Activated CD8-positive, alpha-beta T cell treated with anti-CD3 and anti-CD28 coated beads for 36 hours (primary cell): ENCODE data around the gene ACAA2. TPM values are rescaled to one million over a fixed set of nuclear protein-coding genes. Genes with fewer than 3 reads are reported as not detected.

Experiments
- ATAC-seq: fragments of 200-7000 bp; cut with Tn5 transposase; one replicate; pipeline ENCODE4 v1.10.0; 2021; ENCODE audit warnings: mild to moderate bottlenecking, moderate library complexity
- CTCF ChIA-PET: fragments of 350-600 bp; sonication (Branson Sonifier 250); formaldehyde crosslinking; loops from one replicate; lab custom pipeline; 2021; ENCODE audit warnings: antibody characterized with exemption; lab: Charles Lee
- POLR2A ChIA-PET: fragments of 350-600 bp; sonication (Branson Sonifier 250); formaldehyde crosslinking; loops from one replicate; lab custom pipeline; 2021; ENCODE audit warnings: antibody characterized with exemption; lab: Charles Lee
- DNase-seq: peaks from one replicate; pipeline ENCODE4 v3.0.0-alpha.2; 2020
- H3K27ac Mint-ChIP-seq: one replicate; pipeline ENCODE4 v1.8.0; 2021; ENCODE audit warnings: mild to moderate bottlenecking, mixed read lengths
- H3K27me3 Mint-ChIP-seq: one replicate; pipeline ENCODE4 v1.8.0; 2021; ENCODE audit warnings: mixed read lengths
- H3K36me3 Mint-ChIP-seq: one replicate; pipeline ENCODE4 v1.8.0; 2021; ENCODE audit warnings: low read depth, mixed read lengths
- H3K4me1 Mint-ChIP-seq: one replicate; pipeline ENCODE4 v1.8.0; 2021; ENCODE audit warnings: low read depth, mixed read lengths
- H3K4me3 Mint-ChIP-seq: one replicate; pipeline ENCODE4 v1.8.0; 2021; ENCODE audit warnings: mild to moderate bottlenecking, moderate library complexity, mixed read lengths
- H3K9me3 Mint-ChIP-seq: one replicate; pipeline ENCODE4 v1.8.0; 2021; ENCODE audit warnings: mixed read lengths
- intact Hi-C: fragments of 100-400 bp; cut with micrococcal nuclease; formaldehyde crosslinking; loops from one replicate; pipeline ENCODE4 v1.10.0; 2022
- total RNA-seq, 2 experiments: library from RNA; stranded (reverse); gene quantifications; one replicate each; pipeline ENCODE4 v1.2.3, GENCODE V29; 2021
- TF ChIP-seq, protein P1 (sequence below): fragments of 200-600 bp; IDR thresholded peaks from one replicate; pipeline ENCODE4 v1.8.0; 2022; ENCODE audit warnings: antibody characterized with exemption, mild to moderate bottlenecking

ACAA2 gene
- total RNA-seq, 2 experiments from 2014 or later = 83.3 to 84.6 TPM

DNA sequence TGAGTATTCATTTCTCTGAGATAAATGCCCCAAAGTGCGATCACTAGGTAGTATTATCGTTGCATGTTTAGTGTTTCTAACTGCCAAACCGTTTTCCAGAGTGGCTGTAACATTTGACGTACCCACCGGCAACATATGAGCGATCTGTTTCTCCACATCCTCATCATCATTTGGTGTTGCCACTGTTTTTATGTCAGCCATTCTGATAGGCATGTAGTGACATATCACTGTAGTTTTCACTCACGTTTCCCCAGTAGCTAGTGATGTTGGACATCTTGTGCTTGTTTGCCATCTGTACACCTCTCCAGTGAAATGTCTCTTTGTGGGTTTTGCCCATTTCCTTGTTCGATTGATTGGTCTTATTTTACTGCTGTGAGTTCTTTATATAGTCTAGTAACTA is 63.8 kb downstream of the ACAA2 start:
- DNase-seq (no peak), ATAC-seq (no peak)
- Mint-ChIP-seq H3K27me3 (peaks cover 2% of the 10 kb centered on the region), H3K4me1 (peaks cover 17% of the 10 kb centered on the region), H3K36me3 (no peaks in the 10 kb centered on the region), H3K4me3 (no peak overlapping the region), H3K9me3 (no peaks in the 10 kb centered on the region), H3K27ac (no peak overlapping the region)
- ChIA-PET CTCF (interaction anchor here (0.7 kb wide), 1 partner anchor 466 kb away, joined by 3 read pairs; no protein-coding TSS in a partner anchor), POLR2A (no interaction called here)
- intact Hi-C loops = no loop called here
- TF ChIP-seq, protein P1, sequence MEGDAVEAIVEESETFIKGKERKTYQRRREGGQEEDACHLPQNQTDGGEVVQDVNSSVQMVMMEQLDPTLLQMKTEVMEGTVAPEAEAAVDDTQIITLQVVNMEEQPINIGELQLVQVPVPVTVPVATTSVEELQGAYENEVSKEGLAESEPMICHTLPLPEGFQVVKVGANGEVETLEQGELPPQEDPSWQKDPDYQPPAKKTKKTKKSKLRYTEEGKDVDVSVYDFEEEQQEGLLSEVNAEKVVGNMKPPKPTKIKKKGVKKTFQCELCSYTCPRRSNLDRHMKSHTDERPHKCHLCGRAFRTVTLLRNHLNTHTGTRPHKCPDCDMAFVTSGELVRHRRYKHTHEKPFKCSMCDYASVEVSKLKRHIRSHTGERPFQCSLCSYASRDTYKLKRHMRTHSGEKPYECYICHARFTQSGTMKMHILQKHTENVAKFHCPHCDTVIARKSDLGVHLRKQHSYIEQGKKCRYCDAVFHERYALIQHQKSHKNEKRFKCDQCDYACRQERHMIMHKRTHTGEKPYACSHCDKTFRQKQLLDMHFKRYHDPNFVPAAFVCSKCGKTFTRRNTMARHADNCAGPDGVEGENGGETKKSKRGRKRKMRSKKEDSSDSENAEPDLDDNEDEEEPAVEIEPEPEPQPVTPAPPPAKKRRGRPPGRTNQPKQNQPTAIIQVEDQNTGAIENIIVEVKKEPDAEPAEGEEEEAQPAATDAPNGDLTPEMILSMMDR = no peak

DNA sequence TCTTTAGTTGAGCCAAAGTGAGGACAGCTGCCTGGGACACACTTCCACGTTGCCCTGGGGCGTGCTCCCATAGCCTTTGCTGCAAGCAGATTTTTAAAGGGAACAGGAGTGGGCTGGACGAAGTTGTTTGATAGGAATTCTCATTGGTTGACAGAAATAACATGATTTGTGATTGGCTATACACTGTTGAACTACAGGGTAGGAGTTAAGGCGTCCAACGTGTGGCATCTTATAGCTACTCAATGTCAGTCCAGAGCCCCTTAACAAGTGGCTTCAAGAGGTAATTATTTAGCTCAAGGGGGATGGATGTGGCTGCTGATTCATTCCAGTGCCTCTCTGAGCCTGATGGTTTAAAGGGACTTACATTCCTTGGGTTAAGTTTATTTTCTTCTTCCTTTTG is 65.5 kb downstream of the ACAA2 start:
- POLR2A ChIA-PET = no interaction called here
- no peak for ATAC-seq
- H3K4me3 Mint-ChIP-seq = no peak overlapping the region
- no peak overlapping the region for H3K27ac Mint-ChIP-seq
- DNase-seq = no peak
- TF ChIP-seq, protein P1 = no peak
- no peaks in the 10 kb centered on the region for H3K36me3 Mint-ChIP-seq
- intact Hi-C loops = no loop called here
- peaks cover 4% of the 10 kb centered on the region for H3K27me3 Mint-ChIP-seq
- H3K9me3 Mint-ChIP-seq = no peaks in the 10 kb centered on the region
- CTCF ChIA-PET = interaction anchor here (0.9 kb wide), 1 partner anchor 111 kb away, joined by 3 read pairs; no protein-coding TSS in a partner anchor
- peaks cover 17% of the 10 kb centered on the region for H3K4me1 Mint-ChIP-seq

- H3K4me1 Mint-ChIP-seq = peaks cover 3% of the 10 kb centered on the region
- CTCF ChIA-PET = interaction anchor here (1.5 kb wide), 1 partner anchor 19 kb away, joined by 3 read pairs; no protein-coding TSS in a partner anchor
These were observed 68.0 kb downstream of the ACAA2 start for GRCh38 chr18:49745045-49746014.

DNA sequence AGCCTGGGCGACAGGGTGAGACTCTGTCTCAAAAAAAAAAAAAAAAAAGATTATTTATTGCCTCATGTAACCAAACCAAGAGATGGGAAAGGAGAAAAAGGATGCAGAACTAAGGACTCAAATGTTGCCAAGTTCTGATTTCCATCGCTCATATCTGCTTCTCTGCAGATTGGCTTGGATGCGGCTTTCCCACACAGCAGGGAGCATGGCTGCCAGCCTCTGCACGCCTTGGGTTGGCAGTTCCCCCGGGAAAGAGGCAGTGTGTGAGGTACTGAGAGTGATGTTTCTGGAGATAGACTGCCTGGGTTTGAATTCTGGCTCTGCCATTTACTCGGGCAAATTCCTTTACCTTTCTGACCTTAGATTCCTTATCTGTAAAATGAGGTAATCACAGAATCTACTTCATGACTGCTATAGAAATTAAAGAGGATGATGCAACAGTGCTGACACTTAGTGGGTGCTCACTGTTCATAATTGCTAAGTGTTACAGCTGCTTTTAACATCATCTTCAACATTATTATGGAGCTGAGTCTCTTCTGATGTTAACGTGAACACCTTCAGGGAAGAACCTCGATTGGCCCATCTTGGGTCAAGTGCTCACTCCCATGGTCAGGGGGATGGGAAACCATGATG is 68.8 kb downstream of the ACAA2 start:
- no peaks in the 10 kb centered on the region for H3K9me3 Mint-ChIP-seq
- no peak overlapping the region for H3K4me3 Mint-ChIP-seq
- CTCF ChIA-PET = interaction anchor here (1.5 kb wide), 1 partner anchor 18 kb away, joined by 3 read pairs; no protein-coding TSS in a partner anchor
- DNase-seq (no peak), ATAC-seq (no peak)
- H3K27me3 Mint-ChIP-seq = peaks cover 6% of the 10 kb centered on the region
- no peak overlapping the region for H3K27ac Mint-ChIP-seq
- no peaks in the 10 kb centered on the region for H3K36me3 Mint-ChIP-seq
- POLR2A ChIA-PET = no interaction called here
- intact Hi-C loops = no loop called here
- no peaks in the 10 kb centered on the region for H3K4me1 Mint-ChIP-seq
- TF ChIP-seq, protein P1 = no peak

More at GRCh38 chr18:49745045-49746014, 68.0 kb downstream of the ACAA2 start:
- Mint-ChIP-seq H3K27me3 (peaks cover 6% of the 10 kb centered on the region), H3K9me3 (no peaks in the 10 kb centered on the region), H3K27ac (no peak overlapping the region), H3K36me3 (no peaks in the 10 kb centered on the region), H3K4me3 (no peak overlapping the region)
- POLR2A ChIA-PET = no interaction called here
- TF ChIP-seq, protein P1 = no peak
- intact Hi-C loops = no loop called here
- ATAC-seq = no peak
- DNase-seq = no peak
